Nephron progenitor cell (in vitro differentiated cells): ENCODE results near the gene HOXA7.

ENCODE experiments used
- DNase-seq: peaks from one replicate; pipeline ENCODE4 v3.0.0; 2021
- H3K27ac Mint-ChIP-seq: 2 replicates; pipeline ENCODE4 v1.8.0; 2021; ENCODE audit warnings: mild to moderate bottlenecking, moderate library complexity, mixed read lengths
- H3K27me3 Mint-ChIP-seq: 2 replicates; pipeline ENCODE4 v1.8.0; 2021; ENCODE audit warnings: mild to moderate bottlenecking, low read depth, mixed read lengths; ENCODE audit not compliant: poor library complexity
- H3K36me3 Mint-ChIP-seq: 2 replicates; pipeline ENCODE4 v1.8.0; 2021; ENCODE audit warnings: low read depth, mixed read lengths
- H3K4me1 Mint-ChIP-seq: 2 replicates; pipeline ENCODE4 v1.8.0; 2021; ENCODE audit warnings: mixed read lengths
- H3K4me3 Mint-ChIP-seq: 2 replicates; pipeline ENCODE4 v1.8.0; 2021; ENCODE audit warnings: mild to moderate bottlenecking, moderate library complexity, mixed read lengths
- H3K9me3 Mint-ChIP-seq: 2 replicates; pipeline ENCODE4 v1.8.0; 2021; ENCODE audit warnings: mild to moderate bottlenecking, moderate library complexity, mixed read lengths
- CTCF ChIP-seq: fragments of 200-600 bp; sonication (generic); IDR thresholded peaks from 2 replicates; pipeline ENCODE4 v1.5.0; 2021; ENCODE audit warnings: antibody characterized with exemption

Gene HOXA7

GRCh38 chr7:27121684-27122076 lies 34.8 kb downstream of the HOXA7 start:
- DNase-seq = peak; percentile 33
- Mint-ChIP-seq H3K36me3 (peaks cover 58% of the 10 kb centered on the region), H3K27ac (peak overlapping the region; percentile 100), H3K9me3 (no peaks in the 10 kb centered on the region), H3K4me3 (peak overlapping the region; percentile 98), H3K27me3 (no peaks in the 10 kb centered on the region), H3K4me1 (peaks cover 89% of the 10 kb centered on the region)
- TF ChIP-seq CTCF = no peak

- DNase-seq = no peak
- Mint-ChIP-seq H3K27ac (peak overlapping the region; percentile 100), H3K36me3 (peaks cover 72% of the 10 kb centered on the region), H3K4me3 (peak overlapping the region; percentile 98), H3K4me1 (peaks cover 69% of the 10 kb centered on the region), H3K27me3 (peaks cover under 1% of the 10 kb centered on the region), H3K9me3 (no peaks in the 10 kb centered on the region)
- no peak for TF ChIP-seq CTCF
Observed at GRCh38 chr7:27119412-27119911, 37.0 kb downstream of the HOXA7 start.

- peaks cover 62% of the 10 kb centered on the region for H3K4me1 Mint-ChIP-seq
- no peak for DNase-seq
- peaks cover 4% of the 10 kb centered on the region for H3K27me3 Mint-ChIP-seq
- TF ChIP-seq CTCF = no peak
- peak overlapping the region; percentile 100 for H3K27ac Mint-ChIP-seq
- H3K9me3 Mint-ChIP-seq = no peaks in the 10 kb centered on the region
- peaks cover 63% of the 10 kb centered on the region for H3K36me3 Mint-ChIP-seq
- peak overlapping the region; percentile 98 for H3K4me3 Mint-ChIP-seq
Observed at GRCh38 chr7:27118580-27118979, 37.9 kb downstream of the HOXA7 start.

GRCh38 chr7:27117887-27118491 lies 38.5 kb downstream of the HOXA7 start:
- peak overlapping the region; percentile 98 for H3K4me3 Mint-ChIP-seq
- peaks cover 56% of the 10 kb centered on the region for H3K4me1 Mint-ChIP-seq
- no peaks in the 10 kb centered on the region for H3K9me3 Mint-ChIP-seq
- peak; percentile 43 for DNase-seq
- peaks cover 4% of the 10 kb centered on the region for H3K27me3 Mint-ChIP-seq
- H3K27ac Mint-ChIP-seq = peak overlapping the region; percentile 100
- H3K36me3 Mint-ChIP-seq = peaks cover 66% of the 10 kb centered on the region
- no peak for TF ChIP-seq CTCF

- peaks cover 4% of the 10 kb centered on the region for H3K27me3 Mint-ChIP-seq
- peaks cover 50% of the 10 kb centered on the region for H3K4me1 Mint-ChIP-seq
- peak overlapping the region; percentile 100 for H3K27ac Mint-ChIP-seq
- peaks cover 60% of the 10 kb centered on the region for H3K36me3 Mint-ChIP-seq
- H3K9me3 Mint-ChIP-seq = no peaks in the 10 kb centered on the region
- DNase-seq = peak; percentile 23
- no peak for TF ChIP-seq CTCF
- H3K4me3 Mint-ChIP-seq = peak overlapping the region; percentile 98
Observed at GRCh38 chr7:27116962-27117886, 39.3 kb downstream of the HOXA7 start.
